Vagina (tissue), 2 donors: ENCODE results near the gene NEK9. TPM values are rescaled to one million over a fixed set of nuclear protein-coding genes. Genes with fewer than 3 reads are reported as not detected.

Source experiments
- DNase-seq, 2 donors: peaks; one replicate each; pipeline ENCODE4 v3.0.0-alpha.2; 2017; ENCODE audit errors: extremely low spot score in 2 of 2
- H3K27ac ChIP-seq: fragments of 200-600 bp; sonication (generic); one replicate; pipeline ENCODE4 v1.5.1; 2019
- H3K27me3 ChIP-seq: fragments of 200-600 bp; sonication (generic); one replicate; pipeline ENCODE4 v1.5.1; 2019
- H3K36me3 ChIP-seq, 2 donors: fragments of 200-600 bp; sonication (generic); one replicate each; pipeline ENCODE4 v1.5.1; 2017 to 2019
- H3K4me1 ChIP-seq: fragments of 200-600 bp; sonication (generic); one replicate; pipeline ENCODE4 v1.5.1; 2019
- H3K4me3 ChIP-seq, 2 donors: fragments of 200-600 bp; sonication (generic); 1 replicate in 1 of 2; 2 replicates in 1 of 2; pipeline ENCODE4 v1.5.1; 2016 to 2019
- H3K9me3 ChIP-seq: fragments of 200-600 bp; sonication (generic); one replicate; pipeline ENCODE4 v1.5.1; 2019
- POLR2A ChIP-seq, 2 donors: fragments of 450-650 bp; IDR thresholded peaks; one replicate each; pipeline ENCODE4 v1.6.1; 2017; ENCODE audit warnings: antibody characterized with exemption in 2 of 2, mild to moderate bottlenecking in 2 of 2, moderate library complexity in 2 of 2
- POLR2AphosphoS5 ChIP-seq, 2 donors: sonication (generic); formaldehyde crosslinking; IDR thresholded peaks; one replicate each; pipeline ENCODE4 v1.9.0; 2017; ENCODE audit warnings: antibody characterized with exemption in 2 of 2, mild to moderate bottlenecking in 2 of 2, low read depth in 1 of 2; ENCODE audit not compliant: insufficient read depth in 1 of 2
- intact Hi-C: fragments of 100-400 bp; cut with DNase I; formaldehyde crosslinking; loops from one replicate; pipeline ENCODE4 v1.15.1; 2023
- total RNA-seq: library from RNA; depleted of rRNA; stranded (reverse); fragments of >200 nt; gene quantifications from one replicate; pipeline ENCODE4 v1.2.3, GENCODE V29; 2016
- TF ChIP-seq, protein P1 (sequence below), 3 experiments: fragments of 450-650 bp in 2 of 3; fragments of 200-600 bp in 1 of 3; sonication (generic) in 1 of 3; IDR thresholded peaks; one replicate each; pipeline ENCODE4 v1.5.1; 2017 to 2019; ENCODE audit warnings: antibody characterized with exemption in 3 of 3, mild to moderate bottlenecking in 2 of 3, moderate library complexity in 2 of 3

The NEK9 gene
- total RNA-seq, 1 donor from 2014 or later: 58.4 TPM

DNA sequence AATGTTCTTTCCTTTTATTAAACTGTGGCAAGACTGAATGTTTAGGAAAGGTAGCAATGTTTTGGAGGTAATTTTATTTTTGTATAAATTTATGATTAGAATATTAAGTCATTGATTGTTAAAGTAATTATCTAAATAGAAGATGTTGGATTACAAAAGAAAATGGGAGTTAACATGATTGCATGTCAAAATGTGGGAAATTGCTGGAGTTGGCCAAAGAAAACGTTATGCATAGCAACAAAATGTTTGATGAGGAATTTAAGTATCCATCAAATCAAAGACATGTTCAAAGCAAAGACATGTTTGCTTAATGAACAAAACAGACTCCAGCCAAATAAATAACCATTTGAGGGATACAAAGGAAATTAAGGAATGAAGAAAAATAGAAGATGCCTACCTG, 72.4 kb downstream of the NEK9 start:
- Histone ChIP-seq H3K9me3 (no peaks in the 10 kb centered on the region), H3K4me1 (peaks cover 29% of the 10 kb centered on the region), H3K27ac (no peak overlapping the region), H3K4me3 (no peak overlapping the region), H3K27me3 (no peaks in the 10 kb centered on the region), H3K36me3 (no peaks in the 10 kb centered on the region)
- TF ChIP-seq POLR2A (IDR thresholded peaks at IDR 0.05) (no peak), POLR2AphosphoS5 (IDR thresholded peaks at IDR 0.05; ENCODE audit: insufficient read depth in 1 of 2, low read depth in 1 of 2) (no peak)
- TF ChIP-seq, protein P1, sequence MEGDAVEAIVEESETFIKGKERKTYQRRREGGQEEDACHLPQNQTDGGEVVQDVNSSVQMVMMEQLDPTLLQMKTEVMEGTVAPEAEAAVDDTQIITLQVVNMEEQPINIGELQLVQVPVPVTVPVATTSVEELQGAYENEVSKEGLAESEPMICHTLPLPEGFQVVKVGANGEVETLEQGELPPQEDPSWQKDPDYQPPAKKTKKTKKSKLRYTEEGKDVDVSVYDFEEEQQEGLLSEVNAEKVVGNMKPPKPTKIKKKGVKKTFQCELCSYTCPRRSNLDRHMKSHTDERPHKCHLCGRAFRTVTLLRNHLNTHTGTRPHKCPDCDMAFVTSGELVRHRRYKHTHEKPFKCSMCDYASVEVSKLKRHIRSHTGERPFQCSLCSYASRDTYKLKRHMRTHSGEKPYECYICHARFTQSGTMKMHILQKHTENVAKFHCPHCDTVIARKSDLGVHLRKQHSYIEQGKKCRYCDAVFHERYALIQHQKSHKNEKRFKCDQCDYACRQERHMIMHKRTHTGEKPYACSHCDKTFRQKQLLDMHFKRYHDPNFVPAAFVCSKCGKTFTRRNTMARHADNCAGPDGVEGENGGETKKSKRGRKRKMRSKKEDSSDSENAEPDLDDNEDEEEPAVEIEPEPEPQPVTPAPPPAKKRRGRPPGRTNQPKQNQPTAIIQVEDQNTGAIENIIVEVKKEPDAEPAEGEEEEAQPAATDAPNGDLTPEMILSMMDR (IDR thresholded peaks at IDR 0.05): no peak
- intact Hi-C loops: no loop called here
- DNase-seq: no peak

DNA sequence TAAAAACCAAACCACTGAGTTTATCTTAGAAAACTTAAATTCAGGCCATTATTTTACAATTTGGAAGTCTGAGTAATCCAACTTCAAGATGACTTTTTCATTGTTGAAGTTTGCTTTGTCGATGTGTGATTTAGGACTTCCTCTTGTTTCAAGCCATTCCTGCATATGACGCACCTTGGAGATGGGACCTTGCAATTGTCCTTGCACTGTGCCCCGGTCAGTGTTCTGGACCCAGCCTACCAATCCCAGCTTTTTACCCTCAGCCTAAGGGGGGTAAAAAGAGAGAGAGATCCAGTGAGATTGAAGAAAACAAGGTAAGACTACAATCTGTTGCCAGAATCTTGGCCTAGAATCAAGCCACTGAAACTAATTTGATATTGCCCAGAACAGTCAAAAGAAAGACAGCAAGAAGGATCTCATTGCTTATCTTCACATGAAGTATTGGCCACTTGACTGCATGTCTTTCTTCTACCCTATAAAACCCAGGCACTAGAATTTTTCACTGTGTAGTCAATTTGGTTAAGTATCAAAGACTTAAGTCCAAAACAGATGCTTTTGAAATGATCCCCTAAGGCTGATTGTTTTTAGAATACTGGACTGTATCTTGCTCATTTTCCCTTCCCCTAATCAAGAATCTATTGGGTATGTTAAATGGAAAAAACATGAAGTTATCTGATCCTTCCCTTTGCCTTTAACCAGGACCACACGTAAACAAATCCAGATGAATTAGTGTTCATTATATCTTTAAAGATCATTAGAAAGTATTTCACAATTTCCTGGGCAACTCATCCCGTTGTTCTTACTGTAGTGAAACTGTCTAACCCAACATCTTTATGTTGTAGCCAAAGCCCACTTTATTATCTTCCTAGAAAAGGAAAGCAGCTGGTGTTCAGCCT, 73.2 kb downstream of the NEK9 start:
- Histone ChIP-seq H3K27me3 (no peaks in the 10 kb centered on the region), H3K4me1 (peaks cover 36% of the 10 kb centered on the region), H3K27ac (no peak overlapping the region), H3K36me3 (no peaks in the 10 kb centered on the region), H3K9me3 (no peaks in the 10 kb centered on the region), H3K4me3 (no peak overlapping the region)
- DNase-seq: no peak
- no peak for TF ChIP-seq POLR2A (IDR thresholded peaks at IDR 0.05)
- intact Hi-C loops: no loop called here

DNA sequence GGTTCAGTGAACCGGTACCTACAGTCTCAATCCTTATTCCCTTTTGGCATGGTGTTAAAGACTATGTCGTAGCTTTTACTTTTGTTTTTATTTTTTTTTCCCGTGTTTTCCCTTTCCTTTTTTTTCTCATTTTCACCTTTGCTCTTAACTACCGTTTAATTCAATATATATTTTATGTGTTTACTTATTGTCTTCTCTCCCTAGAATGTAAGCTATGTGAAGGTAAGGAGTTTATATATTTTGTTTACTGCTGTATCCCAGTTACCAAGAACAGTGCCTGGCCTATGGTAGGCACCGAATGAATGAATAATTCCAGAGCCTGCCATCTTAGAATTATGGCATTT, 75.3 kb downstream of the NEK9 start:
- H3K36me3 ChIP-seq: no peaks in the 10 kb centered on the region
- TF ChIP-seq, protein P1 (IDR thresholded peaks at IDR 0.05): no peak
- TF ChIP-seq POLR2AphosphoS5 (IDR thresholded peaks at IDR 0.05; ENCODE audit: insufficient read depth in 1 of 2, low read depth in 1 of 2): no peak
- no peak for TF ChIP-seq POLR2A (IDR thresholded peaks at IDR 0.05)

DNA sequence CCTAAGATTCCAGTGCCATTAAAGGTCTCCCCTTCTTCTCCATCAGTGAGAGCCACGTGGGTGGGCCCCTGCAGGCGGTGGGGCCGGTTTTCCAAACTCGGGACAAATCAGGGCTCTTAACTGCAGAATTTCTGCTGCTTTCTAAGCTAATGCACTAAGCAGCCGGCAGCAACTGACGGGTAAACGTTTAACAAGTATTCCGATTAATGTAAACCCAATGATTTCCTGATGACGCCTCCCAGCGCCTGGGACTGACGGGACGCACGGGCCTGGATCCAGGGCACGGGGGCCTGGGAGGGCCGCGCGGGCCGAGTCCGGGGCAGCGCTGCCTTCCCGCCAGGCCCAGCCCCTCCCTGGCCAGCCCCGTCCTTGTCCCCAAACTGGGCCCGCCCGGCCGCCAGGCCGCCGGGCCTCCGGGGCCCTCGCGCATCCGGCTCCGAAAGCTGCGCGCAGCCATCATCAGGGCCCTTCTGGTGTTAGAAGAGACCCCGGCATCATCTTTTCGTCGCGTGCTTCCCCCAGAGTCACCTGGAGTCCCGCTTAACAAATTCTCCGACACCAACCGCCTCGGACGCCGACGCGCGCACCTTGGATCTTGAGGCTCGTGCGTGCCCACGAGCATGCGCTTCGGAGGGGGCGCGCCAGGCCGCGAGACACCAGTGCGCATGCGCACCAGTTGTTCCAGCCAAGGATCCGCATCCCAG, 75.8 kb downstream of the NEK9 start, which contains the start of gene MLH3:
TSS of gene MLH3 (minus strand) at position 616 of the 704 bp plus-strand sequence. CDS start 1,812 bp downstream, outside the sequence.
- no peak for DNase-seq
- no peaks in the 10 kb centered on the region for H3K36me3 ChIP-seq
- H3K4me1 ChIP-seq: peaks cover 40% of the 10 kb centered on the region
- no peaks in the 10 kb centered on the region for H3K9me3 ChIP-seq
- H3K27ac ChIP-seq: peak within 1 kb of the TSS; percentile 88
- H3K27me3 ChIP-seq: no peaks in the 10 kb centered on the region
- H3K4me3 ChIP-seq: peak within 1 kb of the TSS; percentile 68
- intact Hi-C loops: no loop called here
- TF ChIP-seq POLR2A (IDR thresholded peaks at IDR 0.05) (peak in 1 of 2 donors; percentile 42), POLR2AphosphoS5 (IDR thresholded peaks at IDR 0.05; ENCODE audit: insufficient read depth in 1 of 2, low read depth in 1 of 2) (peak; percentile 89 to 91)
- TF ChIP-seq, protein P1 (IDR thresholded peaks at IDR 0.05): no peak

More for the DNA sequence above, 75.3 kb downstream of the NEK9 start:
- Histone ChIP-seq H3K27ac (peak overlapping the region; percentile 88), H3K9me3 (no peaks in the 10 kb centered on the region), H3K27me3 (no peaks in the 10 kb centered on the region), H3K4me3 (peak overlapping the region; percentile 68), H3K4me1 (peaks cover 37% of the 10 kb centered on the region)
- intact Hi-C loops: no loop called here
- DNase-seq: no peak

DNA sequence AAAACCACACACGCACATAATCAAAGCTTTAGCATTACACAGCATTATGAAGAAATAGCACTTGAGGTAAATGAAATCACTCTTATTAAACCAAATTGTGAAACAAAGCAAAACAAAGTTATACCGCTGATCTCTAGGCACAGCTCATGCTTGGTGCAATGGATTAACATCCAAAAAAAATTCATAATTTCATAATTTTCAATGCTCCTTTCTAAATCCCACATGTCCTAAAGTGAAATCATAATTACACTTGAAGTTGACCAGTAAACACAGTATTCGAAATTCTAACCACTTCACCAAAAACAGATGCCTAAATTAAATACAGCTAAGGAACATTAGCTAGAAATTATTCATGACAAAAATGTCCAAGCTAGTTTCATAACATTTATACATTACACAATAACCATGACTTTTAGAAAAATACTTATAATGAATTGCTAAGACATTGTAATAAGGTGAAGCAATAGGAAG, 77.1 kb downstream of the NEK9 start:
- Histone ChIP-seq H3K9me3 (no peaks in the 10 kb centered on the region), H3K4me1 (peaks cover 50% of the 10 kb centered on the region), H3K4me3 (no peak overlapping the region), H3K36me3 (no peaks in the 10 kb centered on the region), H3K27ac (peak overlapping the region; percentile 88), H3K27me3 (no peaks in the 10 kb centered on the region)
- no peak for DNase-seq
- intact Hi-C loops: loop anchor here (5.0 kb wide), 1 partner anchor 37 kb away; no protein-coding TSS in a partner anchor
- no peak for TF ChIP-seq POLR2A (IDR thresholded peaks at IDR 0.05)
